Measurements from ENCODE around the gene MACROD2.
"Not testable (repeated sequence)": the region's sequence is repeated elsewhere in the genome, so short reads cannot be mapped to it uniquely, and the experiment has no call there.

The MACROD2 gene

DNA sequence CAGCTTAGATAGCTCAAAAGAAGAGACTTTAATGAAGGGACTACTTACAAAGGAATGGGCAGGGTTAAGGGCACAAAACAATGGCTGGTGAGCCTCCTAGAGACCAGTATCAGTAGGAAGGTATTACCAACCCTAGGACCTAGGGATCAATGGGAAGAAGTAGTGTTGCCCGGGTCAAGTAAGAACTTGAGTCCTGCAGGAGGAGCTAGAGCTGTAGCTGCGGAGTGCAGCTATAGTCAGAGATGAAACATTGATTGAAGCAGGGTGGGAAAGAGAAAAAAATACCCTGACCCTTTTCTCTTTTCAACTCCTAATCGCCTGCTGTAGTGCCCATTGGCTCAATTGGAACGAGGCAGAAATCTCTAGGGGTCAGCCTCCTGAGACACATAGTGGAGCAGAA is 198.1 kb downstream of the MACROD2 start:
- no peak for DNase-seq (ENCODE audit: low read depth)

GRCh38 chr20:14193885-14194284 is 198.6 kb downstream of the MACROD2 start:
- DNase-seq (ENCODE audit: low read depth): no peak

- no peak for DNase-seq (ENCODE audit: low read depth)
These were observed 201.8 kb downstream of the MACROD2 start for GRCh38 chr20:14197097-14197496.

DNA sequence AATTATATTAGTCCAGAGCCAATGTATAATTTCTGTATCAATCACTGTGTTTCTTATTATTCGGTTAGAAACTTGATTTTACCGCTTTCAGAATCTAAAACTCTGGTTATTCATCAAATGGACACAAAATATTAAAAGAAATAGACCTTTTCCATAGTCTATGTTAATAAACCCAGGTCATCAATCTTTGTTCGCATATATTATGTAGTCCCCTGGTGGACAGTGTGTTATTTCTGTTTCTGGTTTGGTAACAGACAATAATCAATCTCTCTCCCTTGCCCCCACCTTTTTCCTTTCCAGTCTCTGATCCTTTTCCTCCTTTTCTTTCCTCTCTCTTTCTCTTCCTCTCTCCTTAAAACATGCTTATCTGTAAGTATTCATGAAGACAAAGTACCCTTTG is 203.1 kb downstream of the MACROD2 start:
- DNase-seq (ENCODE audit: low read depth): no peak

DNA sequence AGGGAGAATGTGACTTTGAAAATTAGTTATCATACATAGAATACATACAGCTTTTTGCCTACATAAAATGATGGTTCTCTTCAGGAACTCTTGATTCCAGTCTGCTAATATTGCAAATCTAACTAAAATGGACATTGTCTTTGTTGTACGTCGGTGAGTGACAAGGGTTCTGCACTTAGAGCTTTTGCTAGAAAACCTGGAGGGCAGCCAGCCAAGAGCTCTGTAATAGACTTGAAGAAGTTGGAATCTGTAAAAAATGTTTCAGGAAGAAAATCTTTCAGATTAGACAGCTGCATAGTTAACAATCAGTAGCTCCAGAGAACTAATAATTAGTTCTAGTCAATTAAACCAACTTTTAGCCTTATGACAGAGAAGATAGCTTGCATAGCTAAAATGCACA is 203.8 kb downstream of the MACROD2 start:
- no peak for DNase-seq (ENCODE audit: low read depth)

- DNase-seq (ENCODE audit: low read depth): no peak
These were observed 208.3 kb downstream of the MACROD2 start for GRCh38 chr20:14203657-14204056.

GRCh38 chr20:14207591-14207990 is 212.3 kb downstream of the MACROD2 start:
- no peak for DNase-seq (ENCODE audit: low read depth)

DNA sequence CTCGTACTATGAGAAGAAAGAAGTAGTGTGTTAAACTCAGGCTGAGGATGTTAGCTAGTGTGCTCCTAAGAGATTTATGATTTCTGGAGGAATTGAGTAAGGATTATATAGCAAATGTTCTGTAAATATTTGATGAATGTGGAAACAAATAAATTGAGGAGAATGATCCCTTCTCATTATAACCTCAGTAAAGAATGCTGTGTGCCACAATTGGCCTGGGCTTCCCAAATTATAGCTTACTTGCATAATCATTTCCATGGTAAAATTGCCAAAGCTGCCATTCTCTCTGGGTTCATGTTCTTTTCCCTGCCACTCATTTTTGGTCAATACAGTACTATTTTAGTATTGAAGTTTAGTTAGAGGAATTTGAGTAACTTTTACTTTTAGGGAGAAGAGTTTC is 213.6 kb downstream of the MACROD2 start:
- DNase-seq (ENCODE audit: low read depth): no peak

DNA sequence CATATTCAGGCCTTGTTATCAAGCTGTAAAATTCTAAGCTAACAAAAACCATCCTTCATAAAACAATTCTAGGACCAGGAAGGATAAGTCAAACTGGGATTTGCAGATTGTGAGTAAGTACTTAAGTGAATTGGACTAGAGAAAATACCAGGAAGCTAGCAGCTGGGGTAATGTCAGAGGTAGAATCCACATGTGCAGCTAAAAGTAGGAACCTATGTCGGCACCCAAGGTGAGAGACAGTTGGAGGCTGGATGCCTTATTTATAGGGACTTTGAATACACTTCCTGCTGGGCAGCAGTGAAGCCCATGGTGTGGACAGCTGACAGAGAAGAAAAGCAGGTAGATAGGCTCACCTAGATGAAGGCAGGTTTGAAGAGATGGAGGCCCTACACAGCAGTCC is 214.8 kb downstream of the MACROD2 start:
- DNase-seq (ENCODE audit: low read depth): no peak

DNA sequence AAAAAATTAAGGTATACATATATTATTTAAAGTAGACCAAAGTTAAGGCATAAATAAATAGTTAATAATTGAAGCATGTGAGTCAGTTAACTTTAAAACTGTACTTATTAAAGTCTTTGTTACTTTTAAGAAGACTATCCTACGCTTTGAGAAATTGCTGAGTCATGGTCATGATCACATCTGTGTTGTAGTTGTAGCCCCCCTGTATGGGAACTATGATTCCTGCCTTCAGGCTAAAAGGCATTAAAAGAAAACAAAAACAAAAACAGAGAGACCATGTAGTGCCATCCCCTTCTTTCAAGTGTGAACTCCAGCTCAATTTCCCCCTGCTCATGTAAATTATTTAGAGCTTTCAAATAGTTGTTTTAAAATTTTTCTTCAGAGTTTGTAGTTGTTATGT is 218.7 kb downstream of the MACROD2 start:
- DNase-seq (ENCODE audit: low read depth): no peak

DNA sequence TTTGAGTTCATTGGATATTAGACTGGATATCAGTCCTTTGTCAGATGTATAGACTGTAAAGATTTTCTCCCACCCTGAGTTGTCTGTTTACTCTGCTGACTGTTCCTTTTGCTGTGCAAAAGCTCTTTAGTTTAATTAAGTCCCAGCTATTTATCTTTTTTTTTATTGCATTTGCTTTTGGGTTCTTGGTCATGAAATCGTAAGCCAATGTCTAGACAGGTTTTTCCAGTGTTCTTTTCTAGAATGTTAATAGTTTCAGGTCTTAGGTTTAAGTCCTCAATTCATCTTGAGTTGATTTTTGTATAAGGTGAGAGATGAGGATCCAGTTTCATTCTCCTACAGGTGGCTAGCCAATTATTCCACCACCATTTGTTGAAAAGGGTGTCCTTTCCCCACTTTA is 220.6 kb downstream of the MACROD2 start:
- not testable (repeated sequence) for DNase-seq (ENCODE audit: low read depth)

DNA sequence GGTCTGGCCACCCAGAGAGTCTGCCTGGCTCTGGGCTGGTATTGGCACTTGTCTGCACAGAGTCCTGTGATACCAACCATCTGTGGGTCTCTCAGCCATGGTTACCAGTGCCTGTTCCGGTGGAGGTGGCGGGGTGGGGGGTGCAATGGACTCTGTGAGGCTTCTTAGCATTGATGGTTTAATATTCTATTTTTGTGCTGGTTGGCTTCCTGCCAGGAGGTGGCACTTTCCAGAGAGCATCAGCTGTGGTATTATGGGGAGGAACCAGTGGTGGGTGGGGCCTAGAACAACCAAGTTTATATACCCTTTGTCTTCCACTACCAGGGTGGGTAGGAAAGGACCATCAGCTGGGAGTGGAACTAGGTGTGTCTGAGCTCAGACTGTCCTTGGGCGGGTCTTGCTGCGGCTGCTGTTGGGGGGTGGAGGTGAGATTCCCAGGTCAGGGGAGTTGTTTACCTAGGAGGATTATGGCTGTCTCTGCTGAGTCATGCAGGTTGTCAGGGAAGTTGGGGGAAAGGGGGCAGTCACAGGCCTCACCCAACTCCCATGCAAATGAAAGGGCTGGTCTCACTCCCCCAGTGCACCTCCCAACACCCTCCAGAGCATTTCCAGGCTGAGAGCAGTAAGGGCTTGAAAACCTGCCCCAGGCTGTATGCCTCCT is 224.6 kb downstream of the MACROD2 start:
- DNase-seq (ENCODE audit: low read depth): no peak

DNA sequence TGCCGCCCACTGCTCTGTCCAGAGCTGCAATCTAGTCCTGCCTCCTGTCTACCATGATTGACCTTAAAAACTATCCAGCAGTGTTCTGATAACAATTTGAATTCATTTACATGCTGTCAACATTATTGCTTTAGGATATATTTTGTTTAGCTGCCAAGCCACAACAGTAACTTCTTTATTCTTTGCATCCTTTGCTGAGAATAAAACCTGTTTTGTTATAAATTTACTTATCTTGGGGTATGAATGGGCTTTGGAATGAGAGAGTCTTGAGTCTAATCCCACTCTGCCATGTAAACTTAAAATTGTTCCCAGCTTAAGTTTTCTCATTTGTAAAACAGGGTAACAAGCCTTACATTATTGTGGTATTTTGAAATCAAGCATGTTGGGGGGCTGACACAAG is 225.7 kb downstream of the MACROD2 start:
- DNase-seq (ENCODE audit: low read depth): no peak

DNA sequence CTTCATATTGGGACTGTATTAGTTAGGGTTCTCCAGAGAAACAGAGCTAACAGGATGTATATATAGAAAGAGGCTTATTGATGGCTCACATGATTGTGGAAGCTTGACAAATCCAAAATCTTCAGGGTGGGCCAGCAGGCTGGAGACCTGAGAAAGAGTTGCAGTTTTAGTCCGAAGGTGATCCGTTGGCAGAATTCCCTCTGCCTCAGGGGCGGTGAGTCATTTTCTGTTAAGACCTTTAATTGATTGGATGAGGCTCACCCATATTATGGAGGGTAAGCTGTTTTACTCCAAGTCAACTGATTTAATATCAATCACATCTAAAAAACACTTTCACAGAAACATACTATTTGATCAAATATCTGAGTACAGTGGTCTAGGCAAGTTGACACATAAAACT is 228.5 kb downstream of the MACROD2 start:
- no peak for DNase-seq (ENCODE audit: low read depth)

DNA sequence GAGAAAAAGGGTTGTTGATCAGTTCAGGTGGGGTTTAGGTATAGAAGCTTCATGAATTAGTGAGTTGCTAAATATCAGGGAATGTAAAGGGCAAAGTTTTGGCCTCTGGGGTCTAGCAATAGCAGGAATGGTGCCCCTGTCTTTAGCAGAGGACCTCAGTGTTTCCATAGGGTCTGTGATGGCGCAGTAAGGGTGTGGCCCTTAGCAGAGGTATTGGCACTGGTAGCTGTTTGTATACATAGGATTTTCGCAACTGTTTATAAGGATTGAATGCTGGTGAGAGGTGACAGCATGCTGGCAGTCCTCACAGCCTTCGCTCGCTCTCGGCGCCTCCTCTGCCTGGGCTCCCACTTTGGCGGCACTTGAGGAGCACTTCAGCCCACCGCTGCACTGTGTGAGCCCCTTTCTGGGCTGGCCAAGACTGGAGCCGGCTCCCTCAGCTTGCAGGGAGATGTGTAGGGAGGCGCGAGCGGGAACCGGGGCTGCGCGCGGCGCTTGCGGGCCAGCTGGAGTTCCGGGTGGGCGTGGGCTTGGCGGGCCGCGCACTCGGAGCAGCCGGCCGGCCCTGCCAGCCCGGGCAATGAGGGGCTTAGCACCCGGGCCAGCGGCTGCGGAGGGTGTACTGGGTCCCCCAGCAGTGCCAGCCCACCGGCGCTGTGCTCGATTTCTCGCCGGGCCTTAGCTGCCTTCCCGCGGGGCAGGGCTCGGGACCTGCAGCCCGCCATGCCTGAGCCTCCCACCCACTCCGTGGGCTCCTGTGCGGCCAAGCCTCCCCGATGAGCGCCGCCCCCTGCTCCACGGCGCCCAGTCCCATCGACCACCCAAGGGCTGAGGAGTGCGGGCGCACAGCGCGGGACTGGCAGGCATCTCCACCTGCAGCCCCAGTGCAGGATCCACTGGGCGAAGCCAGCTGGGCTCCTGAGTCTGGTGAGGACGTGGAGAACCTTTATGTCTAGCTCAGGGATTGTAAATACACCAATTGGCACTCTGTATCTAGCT is 231.0 kb downstream of the MACROD2 start:
- not testable (repeated sequence) for DNase-seq (ENCODE audit: low read depth)

- DNase-seq (ENCODE audit: low read depth): no peak
These were observed 237.3 kb downstream of the MACROD2 start for GRCh38 chr20:14232650-14233049.

DNA sequence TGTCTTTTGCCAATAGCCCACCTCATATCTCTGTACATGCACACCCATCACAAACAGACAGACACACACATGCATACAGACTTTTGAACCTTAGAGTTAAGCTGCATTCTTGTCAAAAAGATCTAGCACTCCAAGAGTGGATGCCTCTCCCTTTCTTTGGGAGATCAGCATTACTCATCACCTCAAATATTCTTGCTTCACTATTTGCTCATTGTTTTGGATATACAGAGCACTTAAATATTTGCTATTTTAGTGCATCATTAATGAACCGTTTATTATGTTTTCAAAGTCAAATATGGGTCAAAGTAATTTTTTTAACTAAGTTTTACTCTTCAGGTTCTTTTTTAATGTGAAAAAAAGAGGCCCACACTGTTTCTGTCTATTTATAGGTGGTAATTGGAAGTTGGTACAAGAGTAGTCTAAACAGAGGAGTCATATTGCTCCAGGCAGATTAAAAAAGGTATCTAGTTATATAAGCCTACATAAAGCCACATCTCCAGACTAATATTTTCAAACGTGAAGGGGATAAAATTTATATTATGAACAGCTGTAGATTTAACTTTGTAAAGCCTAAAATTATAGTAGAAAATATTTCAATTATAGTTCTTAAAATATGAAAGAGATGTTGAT is 239.5 kb downstream of the MACROD2 start:
- no peak for DNase-seq (ENCODE audit: low read depth)

DNA sequence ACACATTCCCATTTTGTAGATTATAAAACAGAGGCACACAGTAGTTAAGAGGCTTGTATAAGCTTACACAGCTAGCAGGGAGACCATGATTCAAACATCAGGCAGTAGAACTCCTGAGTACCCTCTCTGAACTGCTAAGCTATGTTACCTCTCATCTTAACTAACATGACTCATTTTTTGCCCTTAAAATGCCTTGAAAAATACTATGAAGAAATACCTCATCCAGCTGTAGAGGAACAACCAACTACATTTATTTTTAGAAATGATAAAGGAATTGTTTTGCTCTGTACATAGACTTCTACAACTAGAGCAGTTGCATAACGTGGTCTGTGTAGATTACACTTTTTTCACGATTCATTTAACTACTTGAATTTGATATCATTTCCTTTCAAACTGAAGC is 240.0 kb downstream of the MACROD2 start:
- no peak for DNase-seq (ENCODE audit: low read depth)

GRCh38 chr20:14245368-14245970 is 250.2 kb downstream of the MACROD2 start:
- DNase-seq (ENCODE audit: low read depth): no peak

GRCh38 chr20:14259689-14260088 is 264.4 kb downstream of the MACROD2 start:
- DNase-seq (ENCODE audit: low read depth): no peak

DNA sequence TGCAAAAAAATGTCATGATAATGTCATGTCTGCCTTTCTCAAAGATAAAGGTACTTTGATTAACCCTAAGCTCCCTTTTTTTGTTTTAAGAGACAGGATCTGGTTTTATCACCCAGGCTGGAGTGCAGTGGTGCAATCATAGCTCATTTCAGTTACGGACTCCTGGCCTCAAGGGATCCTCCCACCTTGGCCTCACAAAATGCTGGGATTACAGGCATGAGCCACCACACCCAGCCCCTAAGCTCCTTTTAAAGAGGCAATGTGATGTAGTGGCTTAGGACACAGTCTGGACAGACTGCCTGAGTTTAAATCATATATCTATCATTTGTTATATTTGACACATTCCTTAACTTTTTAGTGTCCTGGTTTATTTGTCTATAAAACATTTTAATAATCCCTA is 265.1 kb downstream of the MACROD2 start:
- no peak for DNase-seq (ENCODE audit: low read depth)

- DNase-seq (ENCODE audit: low read depth): no peak
These were observed 269.6 kb downstream of the MACROD2 start for GRCh38 chr20:14264869-14265268.

Data from activated T-helper 1 cell treated with Interleukin-2 at 50 U/mL for 16 hours (primary cell).